Measurements from ENCODE around the gene NPLOC4. TPM values are rescaled to one million over a fixed set of nuclear protein-coding genes. Genes with fewer than 3 reads are reported as not detected.

Gene NPLOC4
- total RNA-seq, 2 experiments from 2014 or later: 75.9 to 87.7 TPM

DNA sequence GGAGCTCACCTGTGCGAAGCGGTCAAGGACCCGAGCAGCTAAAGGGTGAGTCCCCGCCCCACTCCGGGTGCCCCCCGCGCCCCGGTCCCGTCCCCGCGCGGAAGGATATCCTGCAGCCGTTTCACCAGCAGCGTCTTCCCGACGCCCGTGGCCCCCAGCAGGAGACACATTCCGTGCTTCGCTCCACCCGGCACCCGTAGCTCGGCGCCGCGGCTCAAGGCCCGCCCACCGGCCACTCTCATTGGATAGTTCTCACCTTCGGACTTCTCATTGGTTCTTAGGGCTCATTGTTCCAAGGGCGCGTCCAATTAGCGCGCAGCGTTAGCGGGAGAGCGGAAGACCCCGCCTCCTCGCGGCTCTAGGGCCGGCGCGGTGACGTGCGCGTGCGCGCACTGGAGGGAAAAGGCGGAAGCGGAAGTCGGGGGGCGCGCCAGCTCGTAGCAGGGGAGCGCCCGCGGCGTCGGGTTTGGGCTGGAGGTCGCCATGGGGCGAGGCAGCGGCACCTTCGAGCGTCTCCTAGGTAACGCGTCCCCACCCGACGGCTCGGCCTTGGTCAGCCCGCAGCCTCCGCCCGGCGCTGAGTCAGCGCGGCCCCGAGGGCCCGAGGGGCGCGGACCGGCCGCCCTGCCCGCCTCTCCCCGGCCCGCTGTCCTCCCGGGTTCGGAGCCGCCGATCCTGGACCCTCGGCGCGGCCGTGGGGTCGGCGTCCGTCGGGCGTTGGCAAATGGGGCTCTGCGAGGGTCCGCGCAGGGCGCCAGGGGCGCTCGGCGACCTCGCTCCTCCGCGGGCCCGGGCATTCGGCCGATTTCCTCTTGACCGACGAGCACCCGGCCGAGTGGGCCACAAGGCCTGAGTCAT is 46.9 kb upstream of the NPLOC4 start, which contains the start of the genes ARL16 and HGS:
ARL16 (minus strand) TSS at position 214 of the 858 bp plus-strand sequence; CDS start at position 170, 44 bp downstream.
HGS (plus strand) TSS at position 428 of the 858 bp plus-strand sequence; CDS start at position 484, 56 bp downstream.
- ChIA-PET POLR2A (interaction anchor here (0.7 to 6.7 kb wide), 15 partner anchors 9 to 183 kb away, joined by 3 to 73 read pairs (median 7); partner anchors contain the start of genes CCDC137, FAAP100, MRPL12 and OXLD1), CTCF (interaction anchor here (0.6 to 2.7 kb wide), 8 partner anchors 9 to 338 kb away, joined by 3 to 11 read pairs (median 4); partner anchors contain the start of genes CENPX and MRPL12)
- H3K4me1 Mint-ChIP-seq (ENCODE audit: low read depth): peaks cover 31% of the 10 kb centered on the region
- H3K27me3 Mint-ChIP-seq: no peaks in the 10 kb centered on the region
- H3K4me3 Mint-ChIP-seq: peak within 1 kb of the TSS; percentile 93
- ATAC-seq (peak; percentile 99), DNase-seq (peak; percentile 98)
- no peak for TF ChIP-seq CTCF (IDR thresholded peaks at IDR 0.05)
- H3K27ac Mint-ChIP-seq: peak within 1 kb of the TSS; percentile 85
- no peaks in the 10 kb centered on the region for H3K9me3 Mint-ChIP-seq
- intact Hi-C loops (cut with micrococcal nuclease): no loop called here
- H3K36me3 Mint-ChIP-seq (ENCODE audit: low read depth): peaks cover 40% of the 10 kb centered on the region

- TF ChIP-seq CTCF (IDR thresholded peaks at IDR 0.05): no peak
- POLR2A ChIA-PET: interaction anchor here (1.0 to 6.7 kb wide), 11 partner anchors 9 to 131 kb away, joined by 3 to 73 read pairs (median 9); partner anchors contain the start of genes CCDC137, FAAP100, MRPL12 and OXLD1
- intact Hi-C loops (cut with micrococcal nuclease): no loop called here
- CTCF ChIA-PET: interaction anchor here (0.6 to 2.3 kb wide), 5 partner anchors 19 to 186 kb away, joined by 4 to 10 read pairs (median 4); partner anchors contain the start of gene MRPL12
- ATAC-seq (peak; percentile 2), DNase-seq (peak; percentile 37)
- peak overlapping the region; percentile 93 for H3K4me3 Mint-ChIP-seq
- peaks cover 31% of the 10 kb centered on the region for H3K4me1 Mint-ChIP-seq (ENCODE audit: low read depth)
- peak overlapping the region; percentile 85 for H3K27ac Mint-ChIP-seq
- no peaks in the 10 kb centered on the region for H3K27me3 Mint-ChIP-seq
- H3K36me3 Mint-ChIP-seq (ENCODE audit: low read depth): peaks cover 38% of the 10 kb centered on the region
- no peaks in the 10 kb centered on the region for H3K9me3 Mint-ChIP-seq
Measured at GRCh38 chr17:81683208-81683583, 46.3 kb upstream of the NPLOC4 start.

DNA sequence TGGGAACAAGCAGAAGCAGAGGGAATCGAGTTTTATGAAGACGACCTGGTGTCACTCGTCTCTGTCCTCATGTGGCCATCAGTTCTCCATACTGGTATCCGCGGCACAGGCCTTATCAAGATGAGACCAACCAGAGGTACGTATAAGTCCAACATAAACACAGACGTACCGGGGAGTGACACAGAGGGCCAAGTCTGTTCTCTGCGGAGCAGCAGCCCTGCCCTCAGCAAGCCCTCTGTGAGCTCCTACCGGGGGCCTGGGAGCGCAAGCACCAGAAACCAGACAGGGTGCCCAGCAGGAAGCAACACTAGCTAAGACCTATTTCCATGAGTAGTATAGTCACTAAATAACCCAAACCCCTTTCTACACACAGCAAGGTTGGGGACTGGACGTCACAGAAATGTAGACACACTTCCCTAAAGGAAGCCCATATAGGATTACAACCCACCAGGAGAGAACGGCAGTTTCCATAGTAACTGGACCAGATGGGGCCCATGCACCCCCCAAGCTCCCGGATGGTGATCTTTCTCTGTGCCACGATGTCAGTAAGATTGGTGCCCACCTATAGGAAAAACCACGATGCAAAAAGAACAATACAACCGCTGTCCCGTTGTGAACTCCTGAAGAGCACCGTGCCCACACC is 45.8 kb upstream of the NPLOC4 start:
- peaks cover 31% of the 10 kb centered on the region for H3K4me1 Mint-ChIP-seq (ENCODE audit: low read depth)
- H3K27ac Mint-ChIP-seq: peak overlapping the region; percentile 85
- intact Hi-C loops (cut with micrococcal nuclease): no loop called here
- ChIA-PET CTCF (interaction anchor here (1.4 to 2.3 kb wide), 3 partner anchors 20 to 187 kb away, joined by 4 to 10 read pairs (median 8); partner anchors contain the start of gene MRPL12), POLR2A (interaction anchor here (0.8 to 6.7 kb wide), 11 partner anchors 8 to 130 kb away, joined by 3 to 73 read pairs (median 9); partner anchors contain the start of genes CCDC137, FAAP100, MRPL12 and OXLD1)
- DNase-seq (no peak), ATAC-seq (no peak)
- H3K9me3 Mint-ChIP-seq: no peaks in the 10 kb centered on the region
- no peaks in the 10 kb centered on the region for H3K27me3 Mint-ChIP-seq
- peaks cover 38% of the 10 kb centered on the region for H3K36me3 Mint-ChIP-seq (ENCODE audit: low read depth)
- peak overlapping the region; percentile 93 for H3K4me3 Mint-ChIP-seq
- TF ChIP-seq CTCF (IDR thresholded peaks at IDR 0.05): no peak

DNA sequence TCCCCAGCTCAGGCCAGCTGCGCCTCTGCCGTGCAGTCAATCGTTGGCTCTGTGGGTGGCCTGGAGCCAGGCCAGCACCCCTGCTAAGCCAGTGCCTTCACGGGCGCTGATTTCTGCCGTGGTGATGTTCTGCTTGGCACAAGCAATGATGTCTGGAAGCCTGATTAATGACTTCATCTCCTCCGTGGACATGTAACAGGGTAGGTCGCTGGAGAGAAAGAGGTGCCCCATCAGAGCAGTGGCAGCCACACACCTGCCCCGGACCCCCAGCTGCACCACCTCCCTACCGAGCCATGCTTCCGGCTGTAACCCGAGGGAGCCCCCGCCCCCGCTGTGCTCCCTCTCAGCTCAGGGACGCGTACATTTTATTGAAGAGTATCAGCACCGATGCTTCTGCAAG is 44.8 kb upstream of the NPLOC4 start:
- Mint-ChIP-seq H3K4me1 (ENCODE audit: low read depth) (peaks cover 29% of the 10 kb centered on the region), H3K4me3 (peak overlapping the region; percentile 44), H3K27ac (no peak overlapping the region), H3K9me3 (no peaks in the 10 kb centered on the region), H3K36me3 (ENCODE audit: low read depth) (peaks cover 29% of the 10 kb centered on the region), H3K27me3 (no peaks in the 10 kb centered on the region)
- POLR2A ChIA-PET: interaction anchor here (3.6 to 6.7 kb wide), 3 partner anchors 11 to 21 kb away, joined by 27 to 73 read pairs (median 33); partner anchors contain the start of genes CCDC137, MRPL12 and OXLD1
- no peak for TF ChIP-seq CTCF (IDR thresholded peaks at IDR 0.05)
- DNase-seq (no peak), ATAC-seq (no peak)
- intact Hi-C loops (cut with micrococcal nuclease): no loop called here
- CTCF ChIA-PET: interaction anchor here (2.3 kb wide), 1 partner anchor 80 kb away, joined by 8 read pairs; no protein-coding TSS in a partner anchor

Data from activated CD8-positive, alpha-beta T cell treated with anti-CD3 and anti-CD28 coated beads for 36 hours (primary cell).